DOHH2 (cell line): ENCODE results near the gene BECN2.

Experiments
- H3F3A ChIP-seq: fragments of 200-600 bp; sonication (generic), shearing (Covaris generic); 2 replicates; pipeline ENCODE4 v1.6.0; 2016; ENCODE audit warnings: antibody characterized with exemption, mild to moderate bottlenecking; ENCODE audit not compliant: control insufficient read depth, insufficient read depth
- H3K27ac ChIP-seq: fragments of 200-600 bp; sonication (generic); 2 replicates; pipeline ENCODE4 v1.5.1; 2014; ENCODE audit warnings: low read depth, mild to moderate bottlenecking, low read length, moderate library complexity
- H3K27me3 ChIP-seq: fragments of 200-600 bp; sonication (generic); 2 replicates; pipeline ENCODE4 v1.6.1; 2014; ENCODE audit warnings: mild to moderate bottlenecking, low read length, mixed read lengths; ENCODE audit not compliant: control insufficient read depth
- H3K36me3 ChIP-seq: fragments of 200-600 bp; sonication (generic); 2 replicates; pipeline ENCODE4 v1.6.1; 2014; ENCODE audit warnings: mild to moderate bottlenecking, low read length, moderate library complexity, mixed read lengths; ENCODE audit not compliant: control insufficient read depth
- H3K4me1 ChIP-seq: fragments of 200-600 bp; sonication (generic); 2 replicates; pipeline ENCODE4 v1.6.1; 2014; ENCODE audit warnings: mild to moderate bottlenecking, low read length, mixed read lengths; ENCODE audit not compliant: control insufficient read depth
- H3K4me2 ChIP-seq: fragments of 200-600 bp; sonication (generic); 2 replicates; pipeline ENCODE4 v1.6.0; 2014; ENCODE audit warnings: mild to moderate bottlenecking, low read length, moderate library complexity
- H3K4me3 ChIP-seq: fragments of 200-600 bp; sonication (generic); 2 replicates; pipeline ENCODE4 v1.5.1; 2014; ENCODE audit warnings: mild to moderate bottlenecking, low read length, mixed read lengths
- H3K79me2 ChIP-seq: fragments of 200-600 bp; sonication (generic); 2 replicates; pipeline ENCODE4 v1.6.1; 2014; ENCODE audit warnings: mild to moderate bottlenecking, low read length, mixed read lengths; ENCODE audit not compliant: control insufficient read depth
- H3K9me2 ChIP-seq: fragments of 200-600 bp; sonication (generic); replicated peaks from 2 replicates; pipeline ENCODE4 v1.6.1; 2014; ENCODE audit warnings: mild to moderate bottlenecking, low read length, mixed read lengths; ENCODE audit not compliant: control insufficient read depth
- H3K9me3 ChIP-seq: fragments of 200-600 bp; sonication (generic); 2 replicates; pipeline ENCODE4 v1.6.1; 2014; ENCODE audit warnings: antibody characterized with exemption, low read length, mixed read lengths; ENCODE audit not compliant: control insufficient read depth, insufficient read depth
- H4K20me1 ChIP-seq: fragments of 200-600 bp; sonication (generic); 2 replicates; pipeline ENCODE4 v1.6.0; 2014; ENCODE audit warnings: low read depth, mild to moderate bottlenecking, antibody characterized with exemption, low read length, moderate library complexity; ENCODE audit not compliant: control insufficient read depth, insufficient read depth
- CTCF ChIP-seq: fragments of 200-600 bp; sonication (generic); IDR thresholded peaks from one replicate; pipeline ENCODE4 v1.5.1; 2014; ENCODE audit warnings: antibody characterized with exemption, mild to moderate bottlenecking, low read depth, low read length; ENCODE audit not compliant: poor library complexity, severe bottlenecking
- EZH2phosphoT487 ChIP-seq: fragments of 200-600 bp; sonication (generic); IDR thresholded peaks from 2 replicates; pipeline ENCODE4 v1.6.1; 2017; ENCODE audit warnings: borderline replicate concordance, mild to moderate bottlenecking, antibody characterized with exemption, low read length, moderate library complexity, mixed read lengths

Gene BECN2

GRCh38 chr1:241950390-241950789 is 7.2 kb upstream of the BECN2 start:
- no peaks in the 10 kb centered on the region for H4K20me1 ChIP-seq
- H3K9me2 ChIP-seq = no peaks in the 10 kb centered on the region
- H3K36me3 ChIP-seq = no peaks in the 10 kb centered on the region
- H3K27ac ChIP-seq = no peak overlapping the region
- no peaks in the 10 kb centered on the region for H3K4me1 ChIP-seq
- H3K27me3 ChIP-seq = no peaks in the 10 kb centered on the region
- no peaks in the 10 kb centered on the region for H3K9me3 ChIP-seq
- no peaks in the 10 kb centered on the region for H3K79me2 ChIP-seq
- H3K4me2 ChIP-seq = no peak overlapping the region
- no peak overlapping the region for H3K4me3 ChIP-seq
- H3F3A ChIP-seq = no peaks in the 10 kb centered on the region
- TF ChIP-seq CTCF (no peak), EZH2phosphoT487 (no peak)

- Histone ChIP-seq H3K79me2 (no peaks in the 10 kb centered on the region), H3K9me2 (no peaks in the 10 kb centered on the region), H3K9me3 (no peaks in the 10 kb centered on the region), H3K4me2 (no peak overlapping the region), H3K36me3 (no peaks in the 10 kb centered on the region), H3K27ac (no peak overlapping the region), H3F3A (no peaks in the 10 kb centered on the region), H3K27me3 (no peaks in the 10 kb centered on the region), H4K20me1 (no peaks in the 10 kb centered on the region), H3K4me1 (no peaks in the 10 kb centered on the region), H3K4me3 (no peak overlapping the region)
- TF ChIP-seq CTCF (no peak), EZH2phosphoT487 (no peak)
Measured at GRCh38 chr1:241962153-241962552, 4.6 kb downstream of the BECN2 start.

DNA sequence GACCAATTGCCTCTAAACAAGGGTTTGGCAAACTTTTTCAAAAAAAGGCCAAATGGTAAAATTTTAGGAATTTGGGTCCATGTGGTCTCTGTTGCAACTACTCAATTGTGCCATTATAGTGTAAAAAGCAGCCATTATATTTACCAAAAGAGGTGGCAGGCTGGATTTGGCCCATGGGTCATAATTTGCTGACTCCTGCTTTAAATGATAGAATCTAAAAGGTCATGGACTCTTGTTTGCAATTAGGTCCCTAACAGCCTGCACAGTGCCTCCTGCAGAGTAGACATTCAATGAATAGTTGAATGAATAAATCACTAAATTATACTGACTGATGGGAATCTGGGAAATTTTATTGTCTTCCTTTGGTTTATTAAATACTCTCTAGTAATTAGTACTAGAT is 6.2 kb downstream of the BECN2 start:
- Histone ChIP-seq H3K9me2 (no peaks in the 10 kb centered on the region), H3K36me3 (no peaks in the 10 kb centered on the region), H3K27me3 (no peaks in the 10 kb centered on the region), H3F3A (no peaks in the 10 kb centered on the region), H3K4me3 (no peak overlapping the region), H3K79me2 (no peaks in the 10 kb centered on the region), H3K27ac (no peak overlapping the region), H3K9me3 (no peaks in the 10 kb centered on the region), H4K20me1 (no peaks in the 10 kb centered on the region), H3K4me2 (no peak overlapping the region), H3K4me1 (no peaks in the 10 kb centered on the region)
- no peak for TF ChIP-seq CTCF
- TF ChIP-seq EZH2phosphoT487 = no peak
